SU-DHL-6 (cell line): ENCODE results near the gene PPP2R2D.
A peak's percentile ranks its signal among the peaks of the same experiment; 100 is the strongest.

Source experiments
- H2AFZ ChIP-seq: fragments of 200-600 bp; sonication (generic); 2 replicates; pipeline ENCODE4 v1.6.1; 2014; ENCODE audit warnings: low read depth, mild to moderate bottlenecking, moderate library complexity, mixed read lengths, antibody characterized with exemption, low read length; ENCODE audit not compliant: severe bottlenecking
- H3F3A ChIP-seq: fragments of 200-600 bp; shearing (Covaris generic); 2 replicates; pipeline ENCODE4 v1.6.0; 2016; ENCODE audit warnings: antibody characterized with exemption, mild to moderate bottlenecking; ENCODE audit not compliant: insufficient read depth
- H3K27ac ChIP-seq: fragments of 200-600 bp; sonication (generic); 2 replicates; pipeline ENCODE4 v1.5.1; 2016; ENCODE audit warnings: low read depth, mild to moderate bottlenecking, low read length, moderate library complexity, mixed read lengths
- H3K27me3 ChIP-seq: fragments of 200-600 bp; sonication (generic), shearing (Covaris generic); 2 replicates; pipeline ENCODE4 v1.6.0; 2014; ENCODE audit warnings: mild to moderate bottlenecking, low read length
- H3K36me3 ChIP-seq: fragments of 200-600 bp; sonication (generic); 2 replicates; pipeline ENCODE4 v1.6.1; 2014; ENCODE audit warnings: mild to moderate bottlenecking, low read length, mixed read lengths
- H3K4me2 ChIP-seq: fragments of 300-600, 200-600 bp; shearing (Covaris generic), sonication (generic); 2 replicates; pipeline ENCODE4 v1.6.0; 2014; ENCODE audit warnings: low read length, low read depth, mild to moderate bottlenecking; ENCODE audit not compliant: poor library complexity, severe bottlenecking
- H3K4me3 ChIP-seq: fragments of 200-600 bp; sonication (generic); 2 replicates; pipeline ENCODE4 v1.5.1; 2014; ENCODE audit warnings: antibody characterized with exemption, low read length, mild to moderate bottlenecking, mixed read lengths; ENCODE audit not compliant: insufficient read depth, poor library complexity, severe bottlenecking
- H3K79me2 ChIP-seq: fragments of 200-600 bp; sonication (generic); 2 replicates; pipeline ENCODE4 v1.6.1; 2014; ENCODE audit warnings: mild to moderate bottlenecking, low read length, moderate library complexity; ENCODE audit not compliant: insufficient read depth
- H3K9ac ChIP-seq: fragments of 200-600 bp; sonication (generic); 2 replicates; pipeline ENCODE4 v1.7.0; 2014; ENCODE audit warnings: mild to moderate bottlenecking, low read length
- H3K9me2 ChIP-seq: fragments of 200-600 bp; sonication (generic); replicated peaks from 2 replicates; pipeline ENCODE4 v1.6.1; 2014; ENCODE audit warnings: low read length; ENCODE audit not compliant: insufficient read depth
- H3K9me3 ChIP-seq: fragments of 200-600 bp; sonication (generic); 2 replicates; pipeline ENCODE4 v1.6.1; 2014; ENCODE audit warnings: low read length, mixed read lengths; ENCODE audit not compliant: insufficient read depth
- H4K20me1 ChIP-seq: fragments of 200-600 bp; sonication (generic); 2 replicates; pipeline ENCODE4 v1.6.1; 2014; ENCODE audit warnings: low read depth, mild to moderate bottlenecking, antibody characterized with exemption, low read length, moderate library complexity, mixed read lengths
- EZH2phosphoT487 ChIP-seq: fragments of 200-600 bp; sonication (generic), shearing (Covaris generic); conservative IDR thresholded peaks from 2 replicates; pipeline ENCODE4 v1.6.1; 2018; ENCODE audit warnings: mild to moderate bottlenecking, antibody characterized with exemption, low read length, moderate library complexity, mixed read lengths
- TF ChIP-seq, protein P1 (sequence below): fragments of 200-600 bp; sonication (generic); IDR thresholded peaks from one replicate; pipeline ENCODE4 v1.5.1; 2017; ENCODE audit warnings: antibody characterized with exemption, mild to moderate bottlenecking, low read length, moderate library complexity; ENCODE audit not compliant: insufficient read depth, poor library complexity, severe bottlenecking

PPP2R2D gene

DNA sequence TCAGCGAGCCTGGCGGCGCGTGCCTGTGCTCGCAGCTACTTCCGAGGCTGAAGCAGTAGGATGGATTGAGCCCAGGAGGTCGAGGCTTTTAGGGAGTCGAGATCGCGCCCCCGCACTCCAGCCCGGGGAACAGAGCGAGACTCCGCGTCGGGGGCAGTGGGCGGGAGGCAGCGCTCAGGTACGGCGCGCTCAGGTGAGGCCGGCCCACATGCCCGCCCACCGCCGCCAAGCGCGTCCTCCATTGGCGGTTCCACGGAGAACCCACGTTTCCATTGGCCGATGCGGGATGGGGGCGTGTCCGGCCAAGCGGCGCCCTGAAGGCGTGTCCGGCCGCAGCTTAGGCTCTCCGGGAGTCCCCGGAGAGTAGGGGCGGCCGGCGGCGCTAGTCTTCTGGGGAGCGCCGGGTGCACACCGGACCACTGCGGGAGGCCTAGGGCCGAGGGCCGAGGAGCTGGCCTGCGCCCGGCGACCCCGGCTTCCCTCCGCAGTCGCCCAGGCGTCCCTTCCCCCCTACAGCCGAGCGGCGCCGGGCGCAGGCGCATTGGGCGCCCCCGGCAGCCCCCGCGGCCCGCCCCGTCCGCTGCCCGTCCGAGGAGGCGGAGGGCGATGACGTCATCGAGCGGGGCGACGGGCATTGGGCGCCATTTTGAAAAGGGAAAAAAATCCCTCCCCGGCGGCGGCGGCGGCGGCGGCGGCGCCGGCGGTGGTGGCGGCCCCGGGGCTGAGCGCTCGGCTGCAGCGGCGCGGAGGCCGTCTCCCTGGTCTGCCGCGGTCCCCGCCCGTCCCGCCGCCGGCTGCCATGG lies at the start of gene PPP2R2D:
Gene PPP2R2D, plus strand, starts transcription at position 659 of the 803 bp plus-strand sequence. Its CDS starts 141 bp downstream, at position 800.
- peak within 1 kb of the TSS; percentile 70 for H2AFZ ChIP-seq
- H3K27me3 ChIP-seq: no peaks in the 10 kb centered on the region
- H3K9me2 ChIP-seq: no peaks in the 10 kb centered on the region
- peaks cover 43% of the 10 kb centered on the region for H3K79me2 ChIP-seq
- no peaks in the 10 kb centered on the region for H3K9me3 ChIP-seq
- no peaks in the 10 kb centered on the region for H3F3A ChIP-seq
- peak within 1 kb of the TSS; percentile 85 for H3K4me2 ChIP-seq
- H3K27ac ChIP-seq: peak within 1 kb of the TSS; percentile 57
- H4K20me1 ChIP-seq: peaks cover 5% of the 10 kb centered on the region; the same call in 1 of the 2 replicates
- H3K36me3 ChIP-seq: no peaks in the 10 kb centered on the region
- no peak for TF ChIP-seq EZH2phosphoT487
- TF ChIP-seq, protein P1, sequence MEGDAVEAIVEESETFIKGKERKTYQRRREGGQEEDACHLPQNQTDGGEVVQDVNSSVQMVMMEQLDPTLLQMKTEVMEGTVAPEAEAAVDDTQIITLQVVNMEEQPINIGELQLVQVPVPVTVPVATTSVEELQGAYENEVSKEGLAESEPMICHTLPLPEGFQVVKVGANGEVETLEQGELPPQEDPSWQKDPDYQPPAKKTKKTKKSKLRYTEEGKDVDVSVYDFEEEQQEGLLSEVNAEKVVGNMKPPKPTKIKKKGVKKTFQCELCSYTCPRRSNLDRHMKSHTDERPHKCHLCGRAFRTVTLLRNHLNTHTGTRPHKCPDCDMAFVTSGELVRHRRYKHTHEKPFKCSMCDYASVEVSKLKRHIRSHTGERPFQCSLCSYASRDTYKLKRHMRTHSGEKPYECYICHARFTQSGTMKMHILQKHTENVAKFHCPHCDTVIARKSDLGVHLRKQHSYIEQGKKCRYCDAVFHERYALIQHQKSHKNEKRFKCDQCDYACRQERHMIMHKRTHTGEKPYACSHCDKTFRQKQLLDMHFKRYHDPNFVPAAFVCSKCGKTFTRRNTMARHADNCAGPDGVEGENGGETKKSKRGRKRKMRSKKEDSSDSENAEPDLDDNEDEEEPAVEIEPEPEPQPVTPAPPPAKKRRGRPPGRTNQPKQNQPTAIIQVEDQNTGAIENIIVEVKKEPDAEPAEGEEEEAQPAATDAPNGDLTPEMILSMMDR: no peak
- peak within 1 kb of the TSS; percentile 78 for H3K4me3 ChIP-seq
- peak within 1 kb of the TSS; percentile 81 for H3K9ac ChIP-seq

DNA sequence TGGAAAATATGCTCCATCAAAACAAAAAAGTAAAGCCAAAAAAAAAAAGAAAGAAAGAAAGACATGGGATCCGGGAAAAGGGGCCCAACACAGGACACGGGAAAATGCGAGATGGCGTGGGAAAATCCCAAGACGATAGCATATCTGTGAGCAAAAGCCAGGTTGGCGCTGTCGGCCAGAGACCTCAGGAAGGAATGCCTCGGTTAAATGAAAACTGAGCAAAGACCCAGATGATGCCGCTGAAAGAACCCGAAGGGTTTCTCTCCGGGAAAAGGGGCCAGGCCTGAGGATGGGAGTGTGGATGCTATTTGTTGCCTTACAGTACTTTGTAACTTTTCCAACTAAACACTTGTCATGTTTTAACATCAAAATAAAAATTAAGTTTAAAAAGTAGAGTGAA lies 49.5 kb upstream of the PPP2R2D start:
- Histone ChIP-seq H3K4me3 (no peak overlapping the region), H3K4me2 (no peak overlapping the region)
- TF ChIP-seq, protein P1: no peak
- no peak for TF ChIP-seq EZH2phosphoT487

DNA sequence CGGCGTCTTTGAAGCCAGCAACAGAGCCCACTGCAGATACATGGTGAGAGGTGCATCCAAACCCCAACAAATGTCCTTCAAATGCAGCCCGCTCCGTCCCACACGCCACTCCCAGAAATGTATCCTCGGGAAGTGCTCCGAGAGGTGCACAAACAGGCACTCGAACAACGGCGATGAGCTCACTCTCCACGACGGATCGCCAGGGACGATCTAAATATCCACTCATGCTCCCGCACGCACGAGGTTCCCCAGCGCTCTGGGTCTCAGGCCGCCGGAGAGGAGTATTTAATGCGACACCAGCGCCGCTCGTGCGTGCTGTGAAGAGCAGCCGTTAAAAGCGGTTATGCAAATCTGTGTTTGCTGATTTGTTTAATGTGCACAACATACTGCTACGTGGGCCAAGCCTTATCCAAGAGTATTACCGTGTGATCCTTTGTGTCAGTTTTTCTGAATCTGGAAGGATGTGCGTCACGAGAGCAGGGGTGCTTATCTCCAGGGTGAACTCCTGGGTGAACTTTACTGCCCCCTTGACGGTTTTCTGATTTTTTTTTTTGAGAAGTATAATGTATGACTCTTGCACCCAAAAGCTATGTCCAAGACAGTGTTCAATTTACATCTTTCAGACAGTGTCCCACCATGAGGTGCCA lies 48.5 kb upstream of the PPP2R2D start:
- H3K4me3 ChIP-seq: no peak overlapping the region
- TF ChIP-seq, protein P1: no peak
- no peak for TF ChIP-seq EZH2phosphoT487
- no peak overlapping the region for H3K9ac ChIP-seq
- no peaks in the 10 kb centered on the region for H4K20me1 ChIP-seq
- H2AFZ ChIP-seq: no peak overlapping the region
- no peak overlapping the region for H3K4me2 ChIP-seq
- H3F3A ChIP-seq: no peaks in the 10 kb centered on the region
- H3K79me2 ChIP-seq: no peaks in the 10 kb centered on the region
- no peaks in the 10 kb centered on the region for H3K36me3 ChIP-seq
- no peaks in the 10 kb centered on the region for H3K27me3 ChIP-seq
- H3K9me2 ChIP-seq: no peaks in the 10 kb centered on the region
- no peak overlapping the region for H3K27ac ChIP-seq
- no peaks in the 10 kb centered on the region for H3K9me3 ChIP-seq

More for the DNA sequence above, 49.5 kb upstream of the PPP2R2D start:
- no peaks in the 10 kb centered on the region for H3F3A ChIP-seq
- no peaks in the 10 kb centered on the region for H4K20me1 ChIP-seq
- H3K9ac ChIP-seq: no peak overlapping the region
- H3K9me3 ChIP-seq: no peaks in the 10 kb centered on the region
- H3K9me2 ChIP-seq: no peaks in the 10 kb centered on the region
- no peak overlapping the region for H3K27ac ChIP-seq
- no peak overlapping the region for H2AFZ ChIP-seq
- no peaks in the 10 kb centered on the region for H3K27me3 ChIP-seq
- no peaks in the 10 kb centered on the region for H3K79me2 ChIP-seq
- no peaks in the 10 kb centered on the region for H3K36me3 ChIP-seq
